ENCODE data around the gene PLEKHG5.
"Not testable (repeated sequence)": the region's sequence is repeated elsewhere in the genome, so short reads cannot be mapped to it uniquely, and the experiment has no call there.

GRCh38 chr1:6453895-6454855, 37.3 kb downstream of the PLEKHG5 start:
- TF ChIP-seq ZNF384 (IDR thresholded peaks at IDR 0.05); FOXM1 (IDR thresholded peaks at IDR 0.05; ENCODE audit: borderline replicate concordance); FOXA1 (IDR thresholded peaks at IDR 0.05); PKNOX1 (IDR thresholded peaks at IDR 0.05); BHLHE40 (IDR thresholded peaks at IDR 0.05; ENCODE audit: borderline replicate concordance); NFRKB (IDR thresholded peaks at IDR 0.05); LEF1 (IDR thresholded peaks at IDR 0.05; ENCODE audit: borderline replicate concordance); SUZ12 (IDR thresholded peaks at IDR 0.05); FOXK2 (IDR thresholded peaks at IDR 0.05); TARDBP (IDR thresholded peaks at IDR 0.05); ELF4 (IDR thresholded peaks at IDR 0.05); ARNT (IDR thresholded peaks at IDR 0.05); SP1 (IDR thresholded peaks at IDR 0.05); HDGF (IDR thresholded peaks at IDR 0.05; ENCODE audit: borderline replicate concordance): not testable (repeated sequence)

All from HEK293T (cell line).